DMS53 treated with DMSO at 0.1 percent for 48 hours (cell line): ENCODE results near the gene TBPL2.
"Not testable (repeated sequence)": the region's sequence is repeated elsewhere in the genome, so short reads cannot be mapped to it uniquely, and the experiment has no call there.

Experiments
- DNase-seq: peaks from one replicate; lab custom pipeline; 2025; ENCODE audit not compliant: unreplicated experiment; lab: John Stamatoyannopoulos, UW

The TBPL2 gene

GRCh38 chr14:55446127-55446736, 5.8 kb upstream of the TBPL2 start:
- peak; percentile 76 for DNase-seq

GRCh38 chr14:55441286-55441685, 870 bp upstream of the TBPL2 start:
- DNase-seq = no peak

- DNase-seq = peak; percentile 61
Observed at GRCh38 chr14:55438066-55438683, 2.2 kb downstream of the TBPL2 start.

GRCh38 chr14:55436931-55437330, 3.5 kb downstream of the TBPL2 start:
- DNase-seq = no peak

- DNase-seq = no peak
Observed at GRCh38 chr14:55436519-55436918, 3.9 kb downstream of the TBPL2 start.

- no peak for DNase-seq
Observed at GRCh38 chr14:55434805-55435174, 5.6 kb downstream of the TBPL2 start.

GRCh38 chr14:55433880-55434804, 6.3 kb downstream of the TBPL2 start:
- no peak for DNase-seq

- no peak for DNase-seq
Observed at GRCh38 chr14:55432628-55433027, 7.8 kb downstream of the TBPL2 start.

- peak; percentile 57 for DNase-seq
Observed at GRCh38 chr14:55430024-55430690, 10.3 kb downstream of the TBPL2 start.

- peak; percentile 3 for DNase-seq
Observed at GRCh38 chr14:55427439-55427838, 13.0 kb downstream of the TBPL2 start.

GRCh38 chr14:55426891-55427290, 13.5 kb downstream of the TBPL2 start:
- DNase-seq = no peak

GRCh38 chr14:55425091-55425490, 15.3 kb downstream of the TBPL2 start:
- DNase-seq = no peak

- DNase-seq = no peak
Observed at GRCh38 chr14:55423969-55424368, 16.4 kb downstream of the TBPL2 start.

- not testable (repeated sequence) for DNase-seq
Observed at GRCh38 chr14:55422338-55422737, 18.1 kb downstream of the TBPL2 start.

- no peak for DNase-seq
Observed at GRCh38 chr14:55419663-55420062, 20.8 kb downstream of the TBPL2 start.

GRCh38 chr14:55418411-55418810, 22.0 kb downstream of the TBPL2 start:
- DNase-seq = no peak

GRCh38 chr14:55417955-55418354, 22.5 kb downstream of the TBPL2 start:
- no peak for DNase-seq

- DNase-seq = peak; percentile 35
Observed at GRCh38 chr14:55416866-55417265, 23.6 kb downstream of the TBPL2 start.

- no peak for DNase-seq
Observed at GRCh38 chr14:55414551-55414950, 25.9 kb downstream of the TBPL2 start.

- DNase-seq = no peak
Observed at GRCh38 chr14:55412676-55413075, 27.7 kb downstream of the TBPL2 start.
